ENCODE measurements around the gene BRD4.
A peak's percentile ranks its signal among the peaks of the same experiment; 100 is the strongest.

The BRD4 gene

DNA sequence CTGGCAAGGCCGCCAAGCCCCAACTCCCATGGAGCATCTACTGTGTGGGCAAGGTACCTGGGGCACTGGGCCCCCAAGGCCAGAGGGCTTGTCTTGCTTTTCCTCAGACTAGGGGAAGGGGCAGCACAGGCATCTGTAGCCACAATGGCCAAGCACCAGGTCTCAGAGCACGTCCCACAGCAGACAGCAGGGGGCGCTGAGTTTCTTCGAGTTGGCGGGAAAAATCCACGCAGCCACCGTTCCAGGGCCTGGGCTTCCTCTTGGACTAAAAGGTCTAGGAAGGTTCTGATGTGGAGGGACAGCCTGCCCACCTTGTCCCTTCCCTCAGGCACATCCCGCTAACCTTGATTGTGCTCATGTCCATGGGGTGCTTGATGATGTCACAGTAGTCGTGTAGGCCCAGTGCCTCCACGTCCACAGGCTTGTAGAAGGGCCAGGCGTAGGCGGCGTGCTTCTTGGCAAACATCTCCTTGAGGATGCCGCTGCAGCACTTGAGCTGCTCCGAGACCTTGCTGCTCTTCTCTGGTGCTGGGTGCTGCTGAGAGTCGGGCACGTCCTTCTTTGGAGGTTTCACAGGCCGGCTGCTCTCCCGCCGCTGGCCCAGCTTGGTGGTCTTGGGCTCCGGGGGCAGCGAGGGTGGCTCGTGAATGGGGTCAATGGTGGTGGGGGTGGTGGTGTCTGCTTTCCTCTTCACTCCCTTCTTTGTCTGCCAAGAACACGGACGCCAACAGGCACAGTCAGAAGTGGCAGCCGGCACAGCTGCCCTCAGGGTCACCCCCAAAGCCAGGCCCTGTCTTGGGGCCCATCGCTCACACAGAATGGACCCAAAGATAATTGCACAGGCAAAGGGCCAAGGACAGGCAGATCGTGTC, 68.0 kb downstream of the BRD4 start:
- no peaks in the 10 kb centered on the region for H3K27me3 ChIP-seq (replicated peaks in 2 of 5; ENCODE audit: control insufficient read depth in 4 of 5, insufficient read depth in 5 of 5, low read length in 4 of 5)
- H3K27ac ChIP-seq (ENCODE audit: insufficient read depth in 1 of 2, low read depth in 1 of 2, low read length in 2 of 2, poor library complexity in 1 of 2, severe bottlenecking in 2 of 2) = no peak overlapping the region
- H3K4me1 ChIP-seq (ENCODE audit: control extremely low read depth in 1 of 4, control insufficient read depth in 4 of 4, insufficient read depth in 4 of 4, low read length in 3 of 4) = no peaks in the 10 kb centered on the region
- no peaks in the 10 kb centered on the region for H3K9me3 ChIP-seq (ENCODE audit: control extremely low read depth in 1 of 5, control insufficient read depth in 4 of 5, insufficient read depth in 2 of 5, low read depth in 1 of 5, low read length in 4 of 5)
- peaks cover 24 to 95% (median 75%) of the 10 kb centered on the region in 4 experiments for H3K36me3 ChIP-seq (ENCODE audit: control insufficient read depth in 4 of 4, insufficient read depth in 4 of 4, low read length in 3 of 4)
- peak; percentile 66 to 79 (median 73) for DNase-seq
- WGBS (ENCODE audit: insufficient coverage) = 85% methylated on average over 23 of the region's 28 CpGs
- ChIA-PET CTCF (interaction anchor here (0.7 to 1.7 kb wide), 12 partner anchors 8 to 114 kb away, joined by 3 to 7 read pairs (median 4); no protein-coding TSS in a partner anchor), POLR2A (interaction anchor here (0.7 to 1.2 kb wide), 2 partner anchors 114 kb away, joined by 3 to 4 read pairs; no protein-coding TSS in a partner anchor)
- H3K4me3 ChIP-seq (ENCODE audit: control insufficient read depth in 1 of 7, extremely low read depth in 1 of 7, insufficient read depth in 4 of 7, low read depth in 2 of 7, low read length in 6 of 7) = no peak overlapping the region

DNA sequence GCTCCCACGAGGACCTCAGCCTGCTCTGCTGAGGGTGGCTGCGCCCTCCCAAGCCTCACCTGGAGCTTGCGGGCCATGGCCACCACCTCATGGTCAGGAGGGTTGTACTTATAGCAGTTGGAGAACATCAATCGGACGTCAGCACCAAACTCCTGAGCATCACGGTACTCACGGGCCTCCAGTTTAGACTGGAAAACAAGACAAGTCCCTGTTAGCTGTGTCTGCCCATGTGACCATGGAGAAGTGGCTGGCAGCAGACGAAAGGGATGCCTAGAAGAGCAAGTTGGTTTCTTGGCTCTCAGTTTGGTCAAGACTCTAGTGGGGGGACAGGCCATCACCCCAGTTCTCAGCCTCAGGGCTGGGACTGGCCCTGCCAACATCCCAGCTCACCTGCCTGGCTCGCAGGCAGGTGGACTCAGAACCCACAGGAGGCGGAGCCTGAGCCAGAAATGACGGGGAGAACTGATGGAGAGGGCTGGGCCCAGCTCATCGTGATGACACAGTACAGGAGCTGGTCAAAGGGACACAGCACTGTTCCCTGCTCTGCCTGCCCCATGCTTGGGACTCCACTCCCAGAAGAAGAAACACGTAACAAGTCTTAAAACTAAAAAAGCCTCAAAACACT, 68.9 kb downstream of the BRD4 start:
- H3K4me1 ChIP-seq (ENCODE audit: control extremely low read depth in 1 of 4, control insufficient read depth in 4 of 4, insufficient read depth in 4 of 4, low read length in 3 of 4) = no peaks in the 10 kb centered on the region
- no peaks in the 10 kb centered on the region for H3K9me3 ChIP-seq (ENCODE audit: control extremely low read depth in 1 of 5, control insufficient read depth in 4 of 5, insufficient read depth in 2 of 5, low read depth in 1 of 5, low read length in 4 of 5)
- ChIA-PET POLR2A (interaction anchor here (1.2 kb wide), 1 partner anchor 115 kb away, joined by 3 read pairs; no protein-coding TSS in a partner anchor), CTCF (interaction anchor here (0.5 to 1.7 kb wide), 13 partner anchors 9 to 123 kb away, joined by 3 to 7 read pairs (median 5); partner anchors contain the start of gene AKAP8)
- no peaks in the 10 kb centered on the region for H3K27me3 ChIP-seq (replicated peaks in 2 of 5; ENCODE audit: control insufficient read depth in 4 of 5, insufficient read depth in 5 of 5, low read length in 4 of 5)
- H3K36me3 ChIP-seq (ENCODE audit: control insufficient read depth in 4 of 4, insufficient read depth in 4 of 4, low read length in 3 of 4) = peaks cover 28 to 95% (median 75%) of the 10 kb centered on the region in 4 experiments
- no peak overlapping the region for H3K4me3 ChIP-seq (ENCODE audit: control insufficient read depth in 1 of 7, extremely low read depth in 1 of 7, insufficient read depth in 4 of 7, low read depth in 2 of 7, low read length in 6 of 7)
- H3K27ac ChIP-seq (ENCODE audit: insufficient read depth in 1 of 2, low read depth in 1 of 2, low read length in 2 of 2, poor library complexity in 1 of 2, severe bottlenecking in 2 of 2) = no peak overlapping the region
- WGBS (ENCODE audit: insufficient coverage) = 88% methylated on average over 11 of the region's 13 CpGs
- DNase-seq = no peak

DNA sequence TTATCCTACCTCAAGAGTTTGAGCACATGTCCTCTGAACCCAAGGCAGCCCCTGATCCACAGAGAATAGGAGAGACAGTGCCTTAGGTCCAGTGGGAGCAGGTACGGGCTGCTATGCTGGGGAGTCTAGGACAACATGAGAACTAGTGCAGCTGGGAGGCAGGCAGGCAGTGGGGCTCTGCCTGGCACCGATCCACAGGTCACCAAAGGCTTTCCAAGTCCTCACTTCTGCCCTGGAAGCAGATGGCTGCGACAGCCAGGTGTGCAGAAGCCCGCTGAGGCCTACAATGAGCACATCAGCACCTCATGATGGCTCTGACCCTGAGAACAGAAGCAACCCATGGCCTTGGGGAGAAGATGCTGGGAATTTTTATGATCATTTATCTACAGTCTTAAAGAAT, 70.3 kb downstream of the BRD4 start:
- Histone ChIP-seq H3K27ac (ENCODE audit: insufficient read depth in 1 of 2, low read depth in 1 of 2, low read length in 2 of 2, poor library complexity in 1 of 2, severe bottlenecking in 2 of 2) (no peak overlapping the region), H3K4me1 (ENCODE audit: control extremely low read depth in 1 of 4, control insufficient read depth in 4 of 4, insufficient read depth in 4 of 4, low read length in 3 of 4) (no peaks in the 10 kb centered on the region), H3K4me3 (ENCODE audit: control insufficient read depth in 1 of 7, extremely low read depth in 1 of 7, insufficient read depth in 4 of 7, low read depth in 2 of 7, low read length in 6 of 7) (no peak overlapping the region), H3K9me3 (ENCODE audit: control extremely low read depth in 1 of 5, control insufficient read depth in 4 of 5, insufficient read depth in 2 of 5, low read depth in 1 of 5, low read length in 4 of 5) (no peaks in the 10 kb centered on the region), H3K36me3 (ENCODE audit: control insufficient read depth in 4 of 4, insufficient read depth in 4 of 4, low read length in 3 of 4) (peaks cover 35 to 95% (median 78%) of the 10 kb centered on the region in 4 experiments), H3K27me3 (replicated peaks in 2 of 5; ENCODE audit: control insufficient read depth in 4 of 5, insufficient read depth in 5 of 5, low read length in 4 of 5) (no peaks in the 10 kb centered on the region)
- WGBS (ENCODE audit: insufficient coverage) = 94% methylated on average over 3 of the region's 4 CpGs
- POLR2A ChIA-PET = no interaction called here
- no peak for DNase-seq
- CTCF ChIA-PET = no interaction called here

DNA sequence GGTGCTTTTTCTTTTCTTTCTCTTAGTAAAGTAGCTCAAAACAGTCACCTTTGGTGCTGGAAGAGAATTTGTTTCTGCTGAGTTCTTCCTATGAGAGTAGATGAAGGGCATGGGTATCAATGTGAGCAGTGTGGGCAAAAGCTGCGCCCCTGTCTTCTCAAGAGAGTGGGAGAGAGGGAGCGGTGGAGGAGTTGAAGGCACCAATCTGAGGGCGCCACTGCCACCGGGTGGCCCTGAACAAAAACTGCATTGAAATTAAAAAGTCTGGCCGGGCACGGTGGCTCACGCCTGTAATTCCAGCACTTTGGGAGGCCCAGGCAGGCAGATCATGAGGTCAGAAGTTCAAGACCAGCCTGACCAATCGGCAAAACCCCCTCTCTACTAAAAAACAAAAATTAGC, 71.4 kb downstream of the BRD4 start:
- no peak overlapping the region for H3K4me3 ChIP-seq (ENCODE audit: control insufficient read depth in 1 of 7, extremely low read depth in 1 of 7, insufficient read depth in 4 of 7, low read depth in 2 of 7, low read length in 6 of 7)
- no peaks in the 10 kb centered on the region for H3K4me1 ChIP-seq (ENCODE audit: control extremely low read depth in 1 of 4, control insufficient read depth in 4 of 4, insufficient read depth in 4 of 4, low read length in 3 of 4)
- ChIA-PET POLR2A (no interaction called here), CTCF (interaction anchor here (0.6 to 4.1 kb wide), 9 partner anchors 10 to 168 kb away, joined by 3 to 21 read pairs (median 5); no protein-coding TSS in a partner anchor)
- peak; percentile 29 to 45 (median 45) for DNase-seq
- H3K27ac ChIP-seq (ENCODE audit: insufficient read depth in 1 of 2, low read depth in 1 of 2, low read length in 2 of 2, poor library complexity in 1 of 2, severe bottlenecking in 2 of 2) = no peak overlapping the region
- H3K27me3 ChIP-seq (replicated peaks in 2 of 5; ENCODE audit: control insufficient read depth in 4 of 5, insufficient read depth in 5 of 5, low read length in 4 of 5) = no peaks in the 10 kb centered on the region
- WGBS (ENCODE audit: insufficient coverage) = 90% methylated on average over 7 of the region's 8 CpGs
- H3K9me3 ChIP-seq (ENCODE audit: control extremely low read depth in 1 of 5, control insufficient read depth in 4 of 5, insufficient read depth in 2 of 5, low read depth in 1 of 5, low read length in 4 of 5) = no peaks in the 10 kb centered on the region
- peaks cover 35 to 95% (median 79%) of the 10 kb centered on the region in 4 experiments for H3K36me3 ChIP-seq (ENCODE audit: control insufficient read depth in 4 of 4, insufficient read depth in 4 of 4, low read length in 3 of 4)

DNA sequence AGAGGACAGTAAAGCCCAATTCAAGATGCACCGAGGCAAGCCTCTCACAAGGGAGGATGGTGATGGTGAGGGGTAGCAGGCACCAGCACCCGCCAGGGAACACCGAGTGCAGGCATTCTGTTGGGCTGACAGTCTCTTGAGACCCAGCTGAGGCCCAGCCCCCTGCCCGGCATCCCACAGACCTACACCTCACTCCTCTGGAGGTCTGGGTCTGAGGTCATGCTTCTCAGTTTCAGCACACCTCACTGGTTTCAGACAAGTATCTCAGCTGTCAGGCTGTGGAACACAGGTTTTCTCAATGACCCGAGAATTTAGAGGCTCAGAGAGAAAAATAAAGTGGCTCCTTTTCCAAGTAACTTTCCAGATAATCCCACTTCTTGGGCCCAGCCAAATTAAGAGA, 72.4 kb downstream of the BRD4 start:
- H3K27ac ChIP-seq (ENCODE audit: insufficient read depth in 1 of 2, low read depth in 1 of 2, low read length in 2 of 2, poor library complexity in 1 of 2, severe bottlenecking in 2 of 2) = no peak overlapping the region
- no peak overlapping the region for H3K4me3 ChIP-seq (ENCODE audit: control insufficient read depth in 1 of 7, extremely low read depth in 1 of 7, insufficient read depth in 4 of 7, low read depth in 2 of 7, low read length in 6 of 7)
- CTCF ChIA-PET = interaction anchor here (1.2 to 4.1 kb wide), 9 partner anchors 8 to 167 kb away, joined by 3 to 21 read pairs (median 5); no protein-coding TSS in a partner anchor
- no peaks in the 10 kb centered on the region for H3K4me1 ChIP-seq (ENCODE audit: control extremely low read depth in 1 of 4, control insufficient read depth in 4 of 4, insufficient read depth in 4 of 4, low read length in 3 of 4)
- no peaks in the 10 kb centered on the region for H3K9me3 ChIP-seq (ENCODE audit: control extremely low read depth in 1 of 5, control insufficient read depth in 4 of 5, insufficient read depth in 2 of 5, low read depth in 1 of 5, low read length in 4 of 5)
- POLR2A ChIA-PET = no interaction called here
- peaks cover 36 to 95% (median 82%) of the 10 kb centered on the region in 4 experiments for H3K36me3 ChIP-seq (ENCODE audit: control insufficient read depth in 4 of 4, insufficient read depth in 4 of 4, low read length in 3 of 4)
- WGBS (ENCODE audit: insufficient coverage) = 93% methylated on average over 4 of the region's 5 CpGs
- no peak for DNase-seq
- H3K27me3 ChIP-seq (replicated peaks in 2 of 5; ENCODE audit: control insufficient read depth in 4 of 5, insufficient read depth in 5 of 5, low read length in 4 of 5) = no peaks in the 10 kb centered on the region

DNA sequence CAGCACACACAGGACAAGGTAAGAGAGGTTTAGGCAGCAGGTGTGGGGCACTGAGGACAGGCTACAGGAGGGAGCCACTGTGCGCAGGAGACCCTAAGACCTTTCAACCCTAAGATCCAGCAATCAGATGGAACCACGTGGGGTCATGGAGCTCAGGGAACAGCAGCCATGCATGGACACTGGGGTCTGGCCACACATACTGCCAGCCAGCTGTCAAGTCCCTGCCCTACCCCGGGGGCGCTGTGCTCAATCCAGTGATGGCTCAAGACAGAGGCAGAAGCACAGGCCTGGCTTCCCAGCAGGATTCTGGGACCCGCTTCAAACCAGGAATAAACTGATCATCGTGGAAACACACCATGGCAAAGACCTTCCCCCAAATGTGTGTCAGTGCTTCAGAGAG, 74.6 kb downstream of the BRD4 start:
- Histone ChIP-seq H3K36me3 (ENCODE audit: control insufficient read depth in 4 of 4, insufficient read depth in 4 of 4, low read length in 3 of 4) (peaks cover 41 to 95% (median 80%) of the 10 kb centered on the region in 4 experiments), H3K27me3 (replicated peaks in 2 of 5; ENCODE audit: control insufficient read depth in 4 of 5, insufficient read depth in 5 of 5, low read length in 4 of 5) (no peaks in the 10 kb centered on the region), H3K4me3 (ENCODE audit: control insufficient read depth in 1 of 7, extremely low read depth in 1 of 7, insufficient read depth in 4 of 7, low read depth in 2 of 7, low read length in 6 of 7) (no peak overlapping the region), H3K4me1 (ENCODE audit: control extremely low read depth in 1 of 4, control insufficient read depth in 4 of 4, insufficient read depth in 4 of 4, low read length in 3 of 4) (no peaks in the 10 kb centered on the region), H3K9me3 (ENCODE audit: control extremely low read depth in 1 of 5, control insufficient read depth in 4 of 5, insufficient read depth in 2 of 5, low read depth in 1 of 5, low read length in 4 of 5) (no peaks in the 10 kb centered on the region), H3K27ac (ENCODE audit: insufficient read depth in 1 of 2, low read depth in 1 of 2, low read length in 2 of 2, poor library complexity in 1 of 2, severe bottlenecking in 2 of 2) (no peak overlapping the region)
- ChIA-PET POLR2A (interaction anchor here (0.5 to 0.8 kb wide), 2 partner anchors 13 to 37 kb away, joined by 4 to 5 read pairs; no protein-coding TSS in a partner anchor), CTCF (interaction anchor here (1.0 to 4.1 kb wide), 3 partner anchors 26 to 152 kb away, joined by 3 to 21 read pairs (median 4); no protein-coding TSS in a partner anchor)
- no peak for DNase-seq
- 93% methylated on average over 6 of the region's 6 CpGs for WGBS (ENCODE audit: insufficient coverage)
